Upper lobe of left lung (tissue), 6 donors: ENCODE results near the gene SGMS1. TPM values are rescaled to one million over a fixed set of nuclear protein-coding genes. Genes with fewer than 3 reads are reported as not detected.

Experiments
- ATAC-seq, 2 donors: fragments of 200-7000 bp; cut with Tn5 transposase; one replicate each; pipeline ENCODE4 v1.9.1; 2022; ENCODE audit warnings: mild to moderate bottlenecking in 2 of 2, moderate library complexity in 2 of 2; ENCODE audit not compliant: low FRiP score in 2 of 2
- DNase-seq, 2 donors: peaks; one replicate each; pipeline ENCODE4 v3.0.0-alpha.2; 2019 to 2020
- H3K27ac ChIP-seq, 4 donors: fragments of 200-600 bp; sonication (generic); one replicate each; pipeline ENCODE4 v1.5.1; 2016 to 2019
- H3K27me3 ChIP-seq, 4 donors: fragments of 200-600 bp; sonication (generic); one replicate each; pipeline ENCODE4 v1.5.1; 2017 to 2019
- H3K36me3 ChIP-seq, 4 donors: fragments of 200-600 bp; sonication (generic); one replicate each; pipeline ENCODE4 v1.5.1; 2016 to 2019
- H3K4me1 ChIP-seq, 4 donors: fragments of 200-600 bp; sonication (generic); one replicate each; pipeline ENCODE4 v1.5.1; 2018 to 2019
- H3K4me3 ChIP-seq, 4 donors: fragments of 200-600 bp; sonication (generic); one replicate each; pipeline ENCODE4 v1.5.1; 2017 to 2019; ENCODE audit warnings: mild to moderate bottlenecking in 2 of 4, moderate library complexity in 1 of 4
- H3K9me3 ChIP-seq, 4 donors: fragments of 200-600 bp; sonication (generic); one replicate each; pipeline ENCODE4 v1.5.1; 2018 to 2019
- EP300 ChIP-seq, 4 donors: sonication (generic); formaldehyde crosslinking; IDR thresholded peaks; one replicate each; pipeline ENCODE4 v1.5.1; 2017; ENCODE audit warnings: antibody characterized with exemption in 4 of 4, control low read depth in 2 of 4
- POLR2A ChIP-seq, 4 donors: fragments of 450-650 bp; IDR thresholded peaks; one replicate each; pipeline ENCODE4 v1.5.1; 2016 to 2017; ENCODE audit warnings: antibody characterized with exemption in 4 of 4, mild to moderate bottlenecking in 2 of 4
- POLR2AphosphoS5 ChIP-seq, 2 donors: sonication (generic); formaldehyde crosslinking; IDR thresholded peaks; one replicate each; pipeline ENCODE4 v1.5.1; 2017; ENCODE audit warnings: antibody characterized with exemption in 2 of 2
- WGBS, 2 donors: methylation state at CpG; one replicate each; pipeline ENCODE4 v1.1.5; 2017 to 2018; 5-methylcytosine and 5-hydroxymethylcytosine counted together
- total RNA-seq, 6 donors: library from RNA; depleted of rRNA in 4 of 6; stranded (reverse); fragments of >200 nt in 4 of 6; gene quantifications; one replicate each; pipeline versions ENCODE4 v1.1.0 to v1.2.1, GENCODE V29; 2016 to 2021
- TF ChIP-seq, protein P1 (sequence below), 6 experiments: fragments of 450-650 bp in 4 of 6; fragments of 200-600 bp in 2 of 6; sonication (generic) in 2 of 6; IDR thresholded peaks; one replicate each; pipeline ENCODE4 v1.5.1; 2016 to 2019; ENCODE audit warnings: antibody characterized with exemption in 6 of 6
- donor health status: DM: no; HTN: no; CAD: no; lungs with moderate emphysema.
- donor health status: DM: no; HTN: yes; CAD: no; lungs with severe emphysema.

SGMS1 gene
- total RNA-seq, 6 donors from 2014 or later = 66.7 to 230 (median 173) TPM

DNA sequence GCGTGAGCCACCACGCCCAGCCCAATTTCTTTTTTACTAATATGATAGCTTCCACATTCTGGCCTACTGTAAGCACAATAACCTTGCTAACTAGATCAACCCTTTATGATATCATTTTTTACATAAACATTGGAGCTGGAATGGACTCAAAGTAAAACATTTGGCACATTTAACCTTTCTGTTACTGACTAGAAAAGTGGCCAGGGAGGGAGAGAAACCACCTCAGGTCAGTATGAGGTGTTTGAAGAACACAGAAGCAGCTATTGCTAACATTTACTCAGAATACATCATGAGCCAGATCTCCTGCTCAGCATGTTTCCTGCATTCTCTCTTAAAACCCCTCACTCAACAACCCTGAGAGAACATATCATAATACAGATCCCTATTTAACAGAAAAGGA is 27.3 kb downstream of the SGMS1 start:
- WGBS, 2 donors = 95 to 98% methylated on average over 2 of the region's 2 CpGs
- Histone ChIP-seq H3K36me3 (no peaks in the 10 kb centered on the region), H3K9me3 (no peaks in the 10 kb centered on the region), H3K27me3 (no peaks in the 10 kb centered on the region), H3K4me1 (peaks cover 12 to 21% (median 16%) of the 10 kb centered on the region in 4 donors), H3K27ac (no peak overlapping the region), H3K4me3 (no peak overlapping the region)
- DNase-seq (no peak), ATAC-seq (no peak)
- TF ChIP-seq EP300 (IDR thresholded peaks at IDR 0.05) (no peak), POLR2AphosphoS5 (IDR thresholded peaks at IDR 0.05) (no peak), POLR2A (IDR thresholded peaks at IDR 0.05) (no peak)
- TF ChIP-seq, protein P1, sequence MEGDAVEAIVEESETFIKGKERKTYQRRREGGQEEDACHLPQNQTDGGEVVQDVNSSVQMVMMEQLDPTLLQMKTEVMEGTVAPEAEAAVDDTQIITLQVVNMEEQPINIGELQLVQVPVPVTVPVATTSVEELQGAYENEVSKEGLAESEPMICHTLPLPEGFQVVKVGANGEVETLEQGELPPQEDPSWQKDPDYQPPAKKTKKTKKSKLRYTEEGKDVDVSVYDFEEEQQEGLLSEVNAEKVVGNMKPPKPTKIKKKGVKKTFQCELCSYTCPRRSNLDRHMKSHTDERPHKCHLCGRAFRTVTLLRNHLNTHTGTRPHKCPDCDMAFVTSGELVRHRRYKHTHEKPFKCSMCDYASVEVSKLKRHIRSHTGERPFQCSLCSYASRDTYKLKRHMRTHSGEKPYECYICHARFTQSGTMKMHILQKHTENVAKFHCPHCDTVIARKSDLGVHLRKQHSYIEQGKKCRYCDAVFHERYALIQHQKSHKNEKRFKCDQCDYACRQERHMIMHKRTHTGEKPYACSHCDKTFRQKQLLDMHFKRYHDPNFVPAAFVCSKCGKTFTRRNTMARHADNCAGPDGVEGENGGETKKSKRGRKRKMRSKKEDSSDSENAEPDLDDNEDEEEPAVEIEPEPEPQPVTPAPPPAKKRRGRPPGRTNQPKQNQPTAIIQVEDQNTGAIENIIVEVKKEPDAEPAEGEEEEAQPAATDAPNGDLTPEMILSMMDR (IDR thresholded peaks at IDR 0.05) = no peak

DNA sequence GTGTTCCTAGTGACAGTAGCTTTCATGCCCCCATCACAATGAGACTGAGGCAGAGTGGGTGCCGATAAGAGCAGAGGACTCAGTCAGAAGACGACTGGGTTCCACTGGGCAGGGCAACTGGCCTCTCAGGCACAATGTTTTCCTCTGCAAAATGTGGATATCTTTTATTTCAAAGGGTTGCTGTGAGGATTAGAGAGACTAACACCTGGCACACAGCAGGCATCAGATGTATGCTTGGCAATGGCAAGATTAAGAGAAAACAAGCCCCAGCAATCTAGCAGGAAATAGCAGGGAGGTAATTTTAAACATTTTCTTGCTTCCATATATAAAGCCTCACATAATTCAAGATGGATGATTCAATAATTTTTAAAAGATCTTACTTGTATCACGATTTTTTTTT is 28.0 kb downstream of the SGMS1 start:
- Histone ChIP-seq H3K27me3 (no peaks in the 10 kb centered on the region), H3K9me3 (no peaks in the 10 kb centered on the region), H3K4me1 (peaks cover 5 to 15% (median 11%) of the 10 kb centered on the region in 4 donors), H3K36me3 (no peaks in the 10 kb centered on the region), H3K4me3 (no peak overlapping the region), H3K27ac (no peak overlapping the region)
- WGBS, 2 donors = 89 to 95% methylated on average over 3 of the region's 3 CpGs
- DNase-seq (no peak), ATAC-seq (no peak)
- TF ChIP-seq POLR2A (IDR thresholded peaks at IDR 0.05) (no peak), POLR2AphosphoS5 (IDR thresholded peaks at IDR 0.05) (no peak), EP300 (IDR thresholded peaks at IDR 0.05) (no peak)
- TF ChIP-seq, protein P1 (IDR thresholded peaks at IDR 0.05) = no peak

DNA sequence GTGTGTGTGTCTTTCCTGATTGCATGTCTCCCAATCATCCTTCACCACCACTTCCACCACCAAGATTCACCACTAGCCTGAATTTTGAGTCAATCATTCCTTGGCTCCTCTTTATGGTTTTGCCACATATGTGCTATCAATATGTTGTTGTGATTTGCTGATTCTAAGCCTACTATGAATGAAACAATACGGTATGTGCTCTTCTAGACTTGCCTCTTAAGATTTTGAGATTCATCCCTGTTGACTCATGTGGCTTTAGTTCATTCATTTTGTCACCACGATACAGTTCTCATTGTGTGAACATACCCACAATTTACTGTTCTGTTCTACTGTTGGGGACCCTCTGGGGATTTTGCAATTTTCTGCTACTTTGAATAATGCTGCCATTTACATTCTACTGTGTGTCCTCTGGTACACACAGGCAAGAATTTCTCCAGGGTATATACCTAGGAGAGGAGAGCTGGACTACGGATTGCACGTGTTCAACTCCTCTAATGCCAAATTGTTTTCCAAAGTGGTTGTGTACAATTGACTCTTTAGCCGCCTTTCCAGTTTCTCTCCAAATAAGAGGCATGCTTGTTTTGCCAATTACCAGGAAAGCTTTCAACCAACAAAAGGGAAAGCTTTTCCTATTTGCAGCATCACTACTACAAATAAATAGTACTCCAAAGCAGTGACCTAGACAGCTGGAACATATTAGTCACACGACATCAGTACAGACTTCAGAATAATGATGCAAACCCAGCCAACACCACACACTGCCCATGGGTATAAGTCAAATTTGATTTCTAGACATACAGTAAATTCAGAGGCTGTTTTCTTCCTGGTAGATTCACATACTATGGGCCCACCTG is 30.0 kb downstream of the SGMS1 start:
- no peak overlapping the region for H3K27ac ChIP-seq
- no peak overlapping the region for H3K4me3 ChIP-seq
- ATAC-seq = peak in 1 of 2 donors; percentile 80
- no peaks in the 10 kb centered on the region for H3K4me1 ChIP-seq
- DNase-seq = no peak
- TF ChIP-seq POLR2AphosphoS5 (IDR thresholded peaks at IDR 0.05) (peak in 1 of 2 donors; percentile 12), POLR2A (IDR thresholded peaks at IDR 0.05) (no peak)
- peaks cover 0 to 9% (median 4%) of the 10 kb centered on the region in 4 donors for H3K36me3 ChIP-seq
- H3K9me3 ChIP-seq = no peaks in the 10 kb centered on the region
- H3K27me3 ChIP-seq = no peaks in the 10 kb centered on the region
- 78 to 84% methylated on average over 6 of the region's 6 CpGs for WGBS, 2 donors

DNA sequence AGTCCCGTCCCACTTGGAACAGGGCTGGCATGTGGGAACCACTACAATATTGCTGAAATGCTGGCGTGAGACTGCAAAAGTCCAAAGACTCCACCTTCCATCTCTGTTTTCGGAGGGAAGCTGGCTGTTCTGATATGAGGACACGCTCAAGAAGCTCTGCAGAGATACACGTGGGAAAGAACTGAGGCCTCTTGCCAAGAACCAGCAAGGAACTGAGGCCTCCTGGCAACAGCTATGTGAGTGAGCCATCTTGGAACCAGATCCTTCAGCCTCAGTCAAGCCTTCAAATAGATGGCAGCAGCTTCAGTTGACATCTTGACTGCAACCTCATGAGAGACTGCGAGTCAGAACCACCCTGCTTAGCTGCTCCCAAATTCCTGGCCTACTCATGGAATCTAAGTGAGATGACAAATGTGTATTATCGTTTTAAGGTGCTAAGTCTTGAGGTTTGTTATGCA is 30.8 kb downstream of the SGMS1 start:
- peaks cover 0 to 14% (median 4%) of the 10 kb centered on the region in 4 donors for H3K36me3 ChIP-seq
- no peaks in the 10 kb centered on the region for H3K4me1 ChIP-seq
- no peak for ATAC-seq
- H3K9me3 ChIP-seq = no peaks in the 10 kb centered on the region
- 92 to 94% methylated on average over 4 to 7 of the region's 7 CpGs for WGBS, 2 donors
- no peak for DNase-seq
- TF ChIP-seq POLR2AphosphoS5 (IDR thresholded peaks at IDR 0.05) = no peak
- no peak for TF ChIP-seq POLR2A (IDR thresholded peaks at IDR 0.05)
- TF ChIP-seq EP300 (IDR thresholded peaks at IDR 0.05) = no peak
- TF ChIP-seq, protein P1 (IDR thresholded peaks at IDR 0.05) = no peak
- H3K27me3 ChIP-seq = no peaks in the 10 kb centered on the region
- H3K27ac ChIP-seq = no peak overlapping the region
- H3K4me3 ChIP-seq = no peak overlapping the region

DNA sequence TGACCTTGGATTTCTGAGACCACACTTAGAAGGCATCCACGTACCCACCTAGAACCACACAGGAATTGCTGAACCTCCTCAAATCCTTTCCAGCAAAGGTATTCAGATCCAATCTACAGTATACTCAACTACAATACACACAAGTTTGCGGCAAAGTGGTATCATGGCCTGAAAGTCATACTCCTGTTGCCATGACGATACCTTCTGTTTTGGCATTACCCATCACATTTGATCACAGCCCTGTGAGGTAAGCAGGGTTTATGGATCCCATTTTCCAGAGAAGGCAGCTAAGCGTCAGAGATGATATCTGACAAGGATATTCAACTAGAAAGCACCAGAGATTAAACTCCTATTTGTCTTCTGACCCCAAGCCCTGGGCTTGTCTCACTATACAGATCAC is 32.8 kb downstream of the SGMS1 start:
- TF ChIP-seq, protein P1 (IDR thresholded peaks at IDR 0.05) = no peak
- TF ChIP-seq POLR2AphosphoS5 (IDR thresholded peaks at IDR 0.05) (no peak), POLR2A (IDR thresholded peaks at IDR 0.05) (no peak), EP300 (IDR thresholded peaks at IDR 0.05) (no peak)
- 94 to 100% methylated on average over 4 of the region's 4 CpGs for WGBS, 2 donors
- Histone ChIP-seq H3K36me3 (peaks cover 0 to 14% (median 4%) of the 10 kb centered on the region in 4 donors), H3K4me1 (peaks cover 0 to 9% (median 1%) of the 10 kb centered on the region in 4 donors), H3K9me3 (no peaks in the 10 kb centered on the region), H3K27me3 (no peaks in the 10 kb centered on the region), H3K27ac (no peak overlapping the region), H3K4me3 (no peak overlapping the region)
- ATAC-seq (no peak), DNase-seq (no peak)
